NCI-H748 treated with DMSO at 0.1 percent for 48 hours (cell line): ENCODE results near the gene NFKBIA.
"Not testable (repeated sequence)": the region's sequence is repeated elsewhere in the genome, so short reads cannot be mapped to it uniquely, and the experiment has no call there.

Experiments
- DNase-seq: peaks from one replicate; lab custom pipeline; 2025; lab: John Stamatoyannopoulos, UW

NFKBIA gene

GRCh38 chr14:35368139-35368460, 36.4 kb downstream of the NFKBIA start:
- DNase-seq: no peak

- DNase-seq: no peak
Observed at GRCh38 chr14:35367056-35367372, 37.5 kb downstream of the NFKBIA start.

- DNase-seq: no peak
Observed at GRCh38 chr14:35366521-35366976, 38.0 kb downstream of the NFKBIA start.

- no peak for DNase-seq
Observed at GRCh38 chr14:35366056-35366451, 38.5 kb downstream of the NFKBIA start.

- DNase-seq: no peak
Observed at GRCh38 chr14:35365130-35366055, 39.2 kb downstream of the NFKBIA start.

GRCh38 chr14:35362911-35363374, 41.6 kb downstream of the NFKBIA start:
- no peak for DNase-seq

GRCh38 chr14:35362450-35362849, 42.1 kb downstream of the NFKBIA start:
- DNase-seq: no peak

GRCh38 chr14:35361141-35361480, 43.4 kb downstream of the NFKBIA start:
- no peak for DNase-seq

- DNase-seq: not testable (repeated sequence)
Observed at GRCh38 chr14:35359655-35360054, 44.9 kb downstream of the NFKBIA start.

GRCh38 chr14:35355981-35356841, 48.3 kb downstream of the NFKBIA start:
- DNase-seq: no peak

- DNase-seq: not testable (repeated sequence)
Observed at GRCh38 chr14:35355235-35355634, 49.3 kb downstream of the NFKBIA start.

GRCh38 chr14:35353409-35354172, 51.0 kb downstream of the NFKBIA start:
- no peak for DNase-seq

- no peak for DNase-seq
Observed at GRCh38 chr14:35352274-35353233, 52.0 kb downstream of the NFKBIA start.

GRCh38 chr14:35351897-35352273, 52.7 kb downstream of the NFKBIA start:
- no peak for DNase-seq
